Lower lobe of right lung (tissue), 2 donors: Measurements from ENCODE around the gene SWT1. TPM values are rescaled to one million over a fixed set of nuclear protein-coding genes. Genes with fewer than 3 reads are reported as not detected.
"Not testable (repeated sequence)": the region's sequence is repeated elsewhere in the genome, so short reads cannot be mapped to it uniquely, and the experiment has no call there.

Experiments used
- ATAC-seq, 2 donors: fragments of 200-7000 bp; cut with Tn5 transposase; one replicate each; pipeline ENCODE4 v1.9.1; 2020 to 2022; ENCODE audit warnings: mild to moderate bottlenecking in 2 of 2, moderate library complexity in 2 of 2
- DNase-seq: peaks from one replicate; pipeline ENCODE4 v3.0.0-alpha.2; 2020
- H3K27ac ChIP-seq: fragments of 200-600 bp; one replicate; pipeline ENCODE4 v1.8.0; 2022
- H3K27me3 ChIP-seq: fragments of 200-600 bp; one replicate; pipeline ENCODE4 v1.8.0; 2022; ENCODE audit warnings: low read depth
- H3K36me3 ChIP-seq: fragments of 200-600 bp; one replicate; pipeline ENCODE4 v1.8.0; 2022; ENCODE audit warnings: mild to moderate bottlenecking
- H3K4me1 ChIP-seq: fragments of 200-600 bp; one replicate; pipeline ENCODE4 v1.8.0; 2022
- H3K4me3 ChIP-seq: fragments of 200-600 bp; one replicate; pipeline ENCODE4 v1.8.0; 2022; ENCODE audit warnings: mild to moderate bottlenecking
- H3K9me3 ChIP-seq: fragments of 200-600 bp; one replicate; pipeline ENCODE4 v1.8.0; 2022
- intact Hi-C: fragments of 100-400 bp; cut with DNase I; formaldehyde crosslinking; loops from one replicate; pipeline ENCODE4 v1.11.0; 2022
- total RNA-seq: library from RNA; stranded (reverse); fragmentation: NEBNext Ultra II Directional; extraction: Animal tissue kit (Norgen Biotek cat#: 25700); gene quantifications from one replicate; pipeline ENCODE4 v1.2.1, GENCODE V29; 2021
- TF ChIP-seq, protein P1 (sequence below): fragments of 200-600 bp; IDR thresholded peaks from one replicate; pipeline ENCODE4 v1.8.0; 2022; ENCODE audit warnings: antibody characterized with exemption, mild to moderate bottlenecking
- donor health status: DM: no; HTN: yes; CAD: no; lungs with severe emphysema.

The SWT1 gene
- total RNA-seq, 1 donor from 2014 or later = 7.4 TPM

DNA sequence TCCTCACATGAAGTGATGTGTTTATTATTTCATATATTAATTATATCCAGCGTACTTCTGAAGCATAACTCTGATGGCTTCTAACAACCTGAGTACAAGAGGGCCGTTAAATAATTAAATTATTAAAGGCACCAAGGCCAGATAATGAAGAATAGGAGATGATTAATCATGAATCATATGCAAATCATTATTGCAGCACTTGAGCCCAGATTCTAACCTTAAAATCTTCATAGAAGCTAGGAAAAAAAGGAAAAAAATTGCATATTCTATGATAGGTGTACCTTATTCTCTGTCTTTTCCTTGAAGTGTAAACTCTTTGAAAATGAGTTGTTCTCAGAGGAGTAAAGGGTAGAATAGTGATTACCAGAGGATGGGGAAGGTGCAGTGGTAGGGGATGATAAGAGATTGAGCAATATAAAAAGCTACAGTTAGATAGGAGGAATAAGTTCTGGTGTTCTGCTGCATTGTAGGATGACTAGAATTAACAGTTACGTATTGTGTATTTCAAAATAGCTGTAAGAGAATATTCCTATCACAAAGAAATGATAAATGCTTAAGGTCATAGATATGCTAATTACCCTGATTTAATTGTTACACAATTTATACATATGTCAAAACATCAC lies 51.1 kb downstream of the SWT1 start:
- ATAC-seq = no peak
- Histone ChIP-seq H3K4me3 (no peak overlapping the region), H3K4me1 (no peaks in the 10 kb centered on the region), H3K27me3 (no peaks in the 10 kb centered on the region), H3K9me3 (no peaks in the 10 kb centered on the region), H3K27ac (no peak overlapping the region), H3K36me3 (no peaks in the 10 kb centered on the region)
- no peak for DNase-seq
- intact Hi-C loops = no loop called here
- TF ChIP-seq, protein P1, sequence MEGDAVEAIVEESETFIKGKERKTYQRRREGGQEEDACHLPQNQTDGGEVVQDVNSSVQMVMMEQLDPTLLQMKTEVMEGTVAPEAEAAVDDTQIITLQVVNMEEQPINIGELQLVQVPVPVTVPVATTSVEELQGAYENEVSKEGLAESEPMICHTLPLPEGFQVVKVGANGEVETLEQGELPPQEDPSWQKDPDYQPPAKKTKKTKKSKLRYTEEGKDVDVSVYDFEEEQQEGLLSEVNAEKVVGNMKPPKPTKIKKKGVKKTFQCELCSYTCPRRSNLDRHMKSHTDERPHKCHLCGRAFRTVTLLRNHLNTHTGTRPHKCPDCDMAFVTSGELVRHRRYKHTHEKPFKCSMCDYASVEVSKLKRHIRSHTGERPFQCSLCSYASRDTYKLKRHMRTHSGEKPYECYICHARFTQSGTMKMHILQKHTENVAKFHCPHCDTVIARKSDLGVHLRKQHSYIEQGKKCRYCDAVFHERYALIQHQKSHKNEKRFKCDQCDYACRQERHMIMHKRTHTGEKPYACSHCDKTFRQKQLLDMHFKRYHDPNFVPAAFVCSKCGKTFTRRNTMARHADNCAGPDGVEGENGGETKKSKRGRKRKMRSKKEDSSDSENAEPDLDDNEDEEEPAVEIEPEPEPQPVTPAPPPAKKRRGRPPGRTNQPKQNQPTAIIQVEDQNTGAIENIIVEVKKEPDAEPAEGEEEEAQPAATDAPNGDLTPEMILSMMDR = no peak

DNA sequence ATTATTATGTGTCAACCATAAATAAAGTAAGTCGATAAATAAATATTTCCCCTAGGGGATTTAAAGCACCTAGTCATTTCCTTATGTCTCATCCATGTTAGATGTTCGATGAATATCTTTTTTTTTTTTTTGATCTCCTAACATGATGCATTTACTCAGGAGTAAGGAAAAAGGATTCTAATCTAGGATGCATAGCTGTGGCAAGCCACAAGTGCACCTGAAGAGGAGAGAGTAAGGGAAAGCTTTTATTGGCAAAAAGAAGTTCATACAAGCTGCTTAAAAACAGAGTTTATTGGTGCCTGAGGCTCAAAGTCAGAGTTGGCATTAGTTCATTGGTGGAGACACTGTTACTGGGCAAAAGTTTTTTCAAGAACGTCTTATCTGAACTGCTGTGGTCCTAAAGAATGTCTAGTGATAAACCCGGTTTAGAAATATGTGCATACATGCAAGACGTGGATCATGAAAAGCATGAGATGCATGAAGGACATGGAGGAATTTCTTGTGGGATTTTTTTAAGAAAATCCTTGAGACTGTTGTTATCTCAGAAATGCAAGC lies 51.7 kb downstream of the SWT1 start:
- Histone ChIP-seq H3K4me3 (no peak overlapping the region), H3K36me3 (no peaks in the 10 kb centered on the region), H3K4me1 (no peaks in the 10 kb centered on the region), H3K27ac (no peak overlapping the region), H3K27me3 (no peaks in the 10 kb centered on the region), H3K9me3 (no peaks in the 10 kb centered on the region)
- TF ChIP-seq, protein P1 = no peak
- no peak for DNase-seq
- intact Hi-C loops = no loop called here
- ATAC-seq = no peak

DNA sequence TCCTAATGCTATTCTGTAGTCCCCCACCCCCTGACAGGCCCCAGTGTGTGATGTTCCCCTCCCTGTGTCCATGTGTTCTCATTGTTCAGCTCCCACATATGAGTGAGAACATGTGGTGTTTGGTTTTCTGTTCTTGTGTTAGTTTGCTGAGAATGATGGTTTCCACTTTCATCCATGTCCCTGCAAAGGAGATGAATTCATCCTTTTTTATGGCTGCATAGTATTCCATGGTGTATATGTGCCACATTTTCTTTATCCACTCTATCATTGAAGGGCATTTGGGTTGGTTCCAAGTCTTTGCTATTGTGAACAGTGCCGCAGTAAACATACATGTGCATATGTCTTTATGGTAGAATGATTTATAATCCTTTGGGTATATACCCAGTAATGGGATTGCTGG lies 52.4 kb downstream of the SWT1 start:
- H3K4me3 ChIP-seq, H3K27me3 ChIP-seq, intact Hi-C loops, ATAC-seq, H3K36me3 ChIP-seq, DNase-seq, H3K27ac ChIP-seq, H3K4me1 ChIP-seq, H3K9me3 ChIP-seq: not testable (repeated sequence)

DNA sequence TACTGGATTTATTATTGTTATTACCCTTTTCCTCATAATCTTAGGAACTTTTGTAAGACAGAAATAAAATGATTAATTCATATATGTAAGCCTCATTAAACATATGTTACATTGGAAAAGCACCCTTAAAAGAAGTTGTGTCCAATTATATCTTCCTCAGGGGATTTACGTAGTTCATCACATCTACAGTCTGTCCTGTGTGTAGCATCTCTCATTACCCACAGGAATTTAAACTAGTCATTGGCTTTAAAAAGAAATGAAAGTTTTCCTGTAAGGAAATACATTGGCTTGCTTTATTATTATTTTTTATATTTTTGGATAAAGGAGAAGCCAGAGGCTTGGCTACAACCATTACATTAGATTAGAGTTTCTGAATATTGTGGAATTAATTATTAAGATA lies 56.1 kb downstream of the SWT1 start:
- ATAC-seq (no peak), DNase-seq (no peak)
- H3K27me3 ChIP-seq = no peaks in the 10 kb centered on the region
- H3K4me1 ChIP-seq = no peaks in the 10 kb centered on the region
- no peaks in the 10 kb centered on the region for H3K36me3 ChIP-seq
- no peaks in the 10 kb centered on the region for H3K9me3 ChIP-seq
- intact Hi-C loops = no loop called here
- no peak overlapping the region for H3K4me3 ChIP-seq
- no peak overlapping the region for H3K27ac ChIP-seq
- TF ChIP-seq, protein P1 = no peak

DNA sequence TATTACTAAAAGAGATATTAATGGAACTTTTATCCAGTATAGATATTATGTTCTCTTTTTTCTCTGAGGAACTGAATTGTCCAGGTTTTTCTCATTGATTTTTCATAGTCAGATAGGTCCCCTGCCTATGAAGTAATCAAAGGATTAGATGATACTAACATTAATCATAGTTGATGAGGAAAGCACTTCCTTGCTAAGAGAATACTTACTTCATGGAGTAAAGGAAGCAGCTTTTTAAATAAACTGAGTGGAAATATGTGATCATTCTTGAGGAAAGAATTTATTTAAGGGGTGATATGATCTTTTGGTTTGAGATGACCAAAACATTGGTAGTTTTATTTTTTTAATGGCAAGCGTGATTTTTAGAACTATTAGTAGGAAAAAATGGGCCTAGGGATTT lies 58.9 kb downstream of the SWT1 start:
- Histone ChIP-seq H3K36me3 (no peaks in the 10 kb centered on the region), H3K4me3 (no peak overlapping the region), H3K9me3 (no peaks in the 10 kb centered on the region), H3K27ac (no peak overlapping the region), H3K27me3 (no peaks in the 10 kb centered on the region), H3K4me1 (no peaks in the 10 kb centered on the region)
- DNase-seq (no peak), ATAC-seq (no peak)
- TF ChIP-seq, protein P1 = no peak
- intact Hi-C loops = no loop called here

DNA sequence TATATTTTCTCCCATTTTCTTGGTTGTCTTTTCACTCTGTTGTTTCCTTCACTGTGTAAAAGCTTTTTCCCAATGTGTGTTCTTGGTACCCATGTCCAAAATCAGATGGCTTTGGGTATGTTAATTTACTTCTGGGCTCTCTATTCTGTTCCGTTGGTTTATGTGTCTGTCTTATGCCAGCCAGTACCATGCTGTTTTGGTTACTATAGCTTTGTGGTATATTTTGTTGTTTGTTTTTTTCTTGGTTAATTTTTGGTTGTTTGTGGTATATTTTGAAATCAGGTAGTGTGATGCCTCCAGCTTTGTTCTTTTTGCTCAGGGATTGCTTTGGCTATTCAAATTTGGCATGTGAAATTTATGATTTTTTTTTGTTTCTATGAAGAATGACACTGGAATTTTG lies 67.2 kb downstream of the SWT1 start:
- Histone ChIP-seq H3K4me3 (no peak overlapping the region), H3K4me1 (no peaks in the 10 kb centered on the region), H3K9me3 (peaks cover 9% of the 10 kb centered on the region), H3K36me3 (peaks cover 14% of the 10 kb centered on the region), H3K27ac (no peak overlapping the region), H3K27me3 (no peaks in the 10 kb centered on the region)
- ATAC-seq (no peak), DNase-seq (no peak)
- intact Hi-C loops = no loop called here
- TF ChIP-seq, protein P1 = no peak
